ENCODE measurements around the gene OVOL2.

- TF ChIP-seq POLR2A (IDR thresholded peaks at IDR 0.05; ENCODE audit: low read depth, low read length) = no peak
- TF ChIP-seq CTCF (conservative IDR thresholded peaks at IDR 0.05; ENCODE audit: low read depth, low read length) = no peak
- TF ChIP-seq FOS (IDR thresholded peaks at IDR 0.05; ENCODE audit: low read depth, low read length) = no peak
- TF ChIP-seq RAD21 (IDR thresholded peaks at IDR 0.05; ENCODE audit: low read length) = no peak
Observed at GRCh38 chr20:18058661-18059467, 1.1 kb upstream of the OVOL2 start.

All from IMR-90 (cell line).